K562 (cell line): Measurements from ENCODE around the gene ZBED4.

Experiments
- CTCF ChIP-seq, 3 experiments: IDR thresholded peaks in 2 of 3; conservative IDR thresholded peaks in 1 of 3; 2 replicates each; pipeline ENCODE4 v1.5.1; 2011 to 2012; ENCODE audit warnings: low read length in 3 of 3, mild to moderate bottlenecking in 3 of 3, control low read depth in 2 of 3, improper control_type of control experiment in 1 of 3, inconsistent platforms in 1 of 3, low read depth in 1 of 3, mixed read lengths in 1 of 3, moderate library complexity in 1 of 3; ENCODE audit not compliant: insufficient read depth in 2 of 3
- EZH2 ChIP-seq: IDR thresholded peaks from 2 replicates; pipeline ENCODE4 v1.6.1; 2012; ENCODE audit warnings: low read depth, mild to moderate bottlenecking, inconsistent platforms, low read length, borderline replicate concordance
- HIVEP1 ChIP-seq: fragments of 250-450 bp; sonication (Bioruptor Pico); IDR thresholded peaks from 2 replicates; pipeline ENCODE4 v1.4.0; 2020; ENCODE audit warnings: mild to moderate bottlenecking
- HNRNPUL1 ChIP-seq: fragments of 200-400 bp; formaldehyde crosslinking; IDR thresholded peaks from 2 replicates; pipeline ENCODE4 v1.6.1; 2017; ENCODE audit warnings: low read length
- JUND ChIP-seq, 2 experiments: IDR thresholded peaks; 2 replicates in 1 of 2; 3 replicates in 1 of 2; pipeline ENCODE4 v1.6.1; 2011; ENCODE audit warnings: borderline replicate concordance in 2 of 2, low read depth in 2 of 2, low read length in 2 of 2, improper control_type of control experiment in 1 of 2, missing biosample characterization in 1 of 2, missing genetic modification characterization in 1 of 2, missing genetic modification reagents in 1 of 2
- NR1H2 ChIP-seq: sonication (generic); formaldehyde crosslinking; IDR thresholded peaks from 2 replicates; pipeline ENCODE4 v1.4.0; 2020; ENCODE audit warnings: mild to moderate bottlenecking, missing genetic modification reagents
- POLR2AphosphoS5 ChIP-seq: IDR thresholded peaks from 2 replicates; pipeline ENCODE4 v1.6.1; 2011; ENCODE audit warnings: mild to moderate bottlenecking, low read depth, low read length, moderate library complexity; ENCODE audit not compliant: control insufficient read depth, insufficient read depth
- SMAD3 ChIP-seq: fragments of 450-650 bp; formaldehyde crosslinking; conservative IDR thresholded peaks from 2 replicates; pipeline ENCODE4 v1.4.0; 2020; ENCODE audit warnings: mild to moderate bottlenecking
- SP1 ChIP-seq: sonication (generic); formaldehyde crosslinking; IDR thresholded peaks from 2 replicates; pipeline ENCODE4 v1.8.1; 2022; ENCODE audit warnings: mild to moderate bottlenecking, missing genetic modification reagents
- YY1 ChIP-seq, 3 experiments: IDR thresholded peaks; 2 replicates each; pipeline ENCODE4 v1.6.1; 2011; ENCODE audit warnings: low read length in 2 of 3, mild to moderate bottlenecking in 2 of 3, moderate library complexity in 2 of 3, borderline replicate concordance in 1 of 3, control low read depth in 1 of 3, low read depth in 1 of 3; ENCODE audit not compliant: insufficient read depth in 3 of 3, insufficient replicate concordance in 2 of 3, control insufficient read depth in 1 of 3, insufficient read length in 1 of 3; ENCODE audit errors: extremely low read depth in 1 of 3
- ZBTB2 ChIP-seq: fragments of 450-650 bp; IDR thresholded peaks from 2 replicates; pipeline ENCODE4 v1.6.1; 2016; ENCODE audit warnings: antibody characterized with exemption
- ZBTB33 ChIP-seq: sonication (generic); formaldehyde crosslinking; IDR thresholded peaks from 2 replicates; pipeline ENCODE4 v1.8.1; 2023; ENCODE audit warnings: mild to moderate bottlenecking, missing genetic modification reagents
- ZNF551 ChIP-seq: fragments of 250-450 bp; sonication (Bioruptor Pico); IDR thresholded peaks from 2 replicates; pipeline ENCODE4 v1.5.0; 2021; ENCODE audit warnings: mild to moderate bottlenecking, moderate library complexity
- ZNF766 ChIP-seq: fragments of 200-800 bp; sonication (Bioruptor generic); conservative IDR thresholded peaks from 2 replicates; pipeline ENCODE4 v1.6.1; 2016; ENCODE audit warnings: missing genetic modification characterization, missing compliant biosample characterization

GRCh38 chr22:49934160-49934890 lies 80.7 kb downstream of the ZBED4 start:
- no peak for TF ChIP-seq HIVEP1 (CRISPR knock-in tag)
- no peak for TF ChIP-seq ZNF766 (CRISPR knock-in tag)
- peak; percentile 74; the same call in 1 of the 2 replicates for TF ChIP-seq JUND (IDR thresholded peaks at IDR 0.05; ENCODE audit: borderline replicate concordance, low read depth, low read length)
- TF ChIP-seq JUND (tag; IDR thresholded peaks at IDR 0.05; ENCODE audit: borderline replicate concordance, low read depth, low read length), result peak; percentile 65; the same call in 1 of the 3 replicates
- TF ChIP-seq ZNF551 (CRISPR knock-in tag), result no peak
- TF ChIP-seq HNRNPUL1, result no peak
- TF ChIP-seq SP1, result no peak
- TF ChIP-seq ZBTB33, result peak; percentile 65
- no peak for TF ChIP-seq CTCF (IDR thresholded peaks at IDR 0.05 in 2 of 3, conservative IDR thresholded peaks at IDR 0.05 in 1 of 3; ENCODE audit: insufficient read depth in 2 of 3, low read depth in 1 of 3, low read length in 3 of 3)
- TF ChIP-seq POLR2AphosphoS5, result no peak
- TF ChIP-seq NR1H2 (CRISPR knock-in tag), result no peak
- TF ChIP-seq EZH2, result no peak
- peak; percentile 28; the same call in 1 of the 2 replicates for TF ChIP-seq ZBTB2
- no peak for TF ChIP-seq SMAD3 (CRISPR knock-in tag)
- TF ChIP-seq YY1 (IDR thresholded peaks at IDR 0.05; ENCODE audit: borderline replicate concordance in 1 of 3, control insufficient read depth in 1 of 3, extremely low read depth in 1 of 3, insufficient read depth in 3 of 3, insufficient read length in 1 of 3, insufficient replicate concordance in 2 of 3, low read depth in 1 of 3, low read length in 2 of 3), result peak in 1 of 3 experiments; percentile 11
